Esophagus squamous epithelium (tissue), 5 donors: ENCODE data around the gene SRD5A3. TPM values are rescaled to one million over a fixed set of nuclear protein-coding genes. Genes with fewer than 3 reads are reported as not detected.

Source experiments
- DNase-seq: peaks from one replicate; lab custom pipeline; 2025; lab: John Stamatoyannopoulos, UW
- H3K27ac ChIP-seq, 4 donors: fragments of 200-600 bp; sonication (generic); one replicate each; pipeline ENCODE4 v1.5.1; 2016 to 2019; ENCODE audit warnings: mild to moderate bottlenecking in 1 of 4
- H3K27me3 ChIP-seq, 4 donors: fragments of 200-600 bp; sonication (generic); 1 replicate in 3 of 4; 2 replicates in 1 of 4; pipeline versions ENCODE4 v1.5.1 to v1.6.0; 2017 to 2021; ENCODE audit warnings: antibody characterized with exemption in 1 of 4
- H3K36me3 ChIP-seq, 3 donors: fragments of 200-600 bp; sonication (generic); one replicate each; pipeline ENCODE4 v1.5.1; 2016 to 2019
- H3K4me1 ChIP-seq, 3 donors: fragments of 200-600 bp; sonication (generic); one replicate each; pipeline ENCODE4 v1.5.1; 2017 to 2019
- H3K4me3 ChIP-seq, 4 donors: fragments of 200-600 bp; sonication (generic); 1 replicate in 3 of 4; 2 replicates in 1 of 4; pipeline ENCODE4 v1.5.1; 2016 to 2019; ENCODE audit warnings: mild to moderate bottlenecking in 2 of 4, moderate library complexity in 1 of 4
- H3K9me3 ChIP-seq, 3 donors: fragments of 200-600 bp; sonication (generic); one replicate each; pipeline ENCODE4 v1.5.1; 2016 to 2019
- CTCF ChIP-seq, 6 experiments: fragments of 450-650 bp in 4 of 6; fragments of 200-600 bp in 2 of 6; sonication (generic) in 2 of 6; IDR thresholded peaks; one replicate each; pipeline ENCODE4 v1.5.1; 2016 to 2019; ENCODE audit warnings: antibody characterized with exemption in 6 of 6, mild to moderate bottlenecking in 4 of 6, moderate library complexity in 4 of 6
- POLR2A ChIP-seq, 4 donors: fragments of 450-650 bp; IDR thresholded peaks; one replicate each; pipeline ENCODE4 v1.6.1; 2017; ENCODE audit warnings: antibody characterized with exemption in 4 of 4, mild to moderate bottlenecking in 4 of 4, moderate library complexity in 3 of 4
- WGBS, 2 donors: methylation state at CpG; one replicate each; pipeline ENCODE4 v1.1.5; 2018; 5-methylcytosine and 5-hydroxymethylcytosine counted together
- intact Hi-C: fragments of 100-400 bp; cut with DNase I; formaldehyde crosslinking; loops from one replicate; pipeline ENCODE4 v1.15.0; 2022
- total RNA-seq, 4 donors: library from RNA; depleted of rRNA; stranded (reverse); fragments of >200 nt; gene quantifications; one replicate each; pipeline ENCODE4 v1.1.0, GENCODE V29; 2016
- donor health status: DM: yes; HTN: yes; CAD: no.

The SRD5A3 gene
- total RNA-seq, 4 donors from 2014 or later, result 9.9 to 28.1 (median 18.4) TPM

- Histone ChIP-seq H3K27ac (no peak overlapping the region), H3K27me3 (no peaks in the 10 kb centered on the region), H3K9me3 (no peaks in the 10 kb centered on the region), H3K4me1 (peaks cover 0 to 14% (median 5%) of the 10 kb centered on the region in 3 donors), H3K36me3 (peaks cover 0 to 46% (median 0%) of the 10 kb centered on the region in 3 donors), H3K4me3 (no peak overlapping the region)
- intact Hi-C loops, result no loop called here
- TF ChIP-seq CTCF (IDR thresholded peaks at IDR 0.05), result no peak
- no peak for TF ChIP-seq POLR2A (IDR thresholded peaks at IDR 0.05)
- WGBS, 2 donors, result 77 to 78% methylated on average over 6 of the region's 6 CpGs
- DNase-seq, result no peak
Observed at GRCh38 chr4:55367084-55367722, 21.2 kb downstream of the SRD5A3 start.

DNA sequence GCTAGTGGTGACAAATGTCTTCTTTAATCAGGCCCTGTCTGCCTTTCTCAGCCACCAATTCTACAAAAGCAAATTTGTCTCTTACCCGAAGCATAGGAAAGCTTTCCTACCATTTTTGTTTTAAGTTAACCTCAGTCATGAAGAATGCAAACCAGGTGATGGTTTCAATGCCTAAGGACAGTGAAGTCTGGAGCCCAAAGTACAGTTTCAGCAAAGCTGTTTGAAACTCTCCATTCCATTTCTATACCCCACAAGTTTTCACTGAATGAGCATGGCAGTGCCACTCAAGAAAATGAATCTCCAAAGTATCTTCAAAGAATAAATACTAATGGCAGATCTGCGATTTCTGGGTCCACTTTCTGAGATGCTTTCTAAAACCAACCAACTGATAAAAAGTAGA is 23.9 kb downstream of the SRD5A3 start:
- TF ChIP-seq CTCF (IDR thresholded peaks at IDR 0.05), result no peak
- no peak for TF ChIP-seq POLR2A (IDR thresholded peaks at IDR 0.05)
- Histone ChIP-seq H3K27me3 (no peaks in the 10 kb centered on the region), H3K36me3 (peaks cover 0 to 46% (median 0%) of the 10 kb centered on the region in 3 donors), H3K9me3 (no peaks in the 10 kb centered on the region), H3K27ac (no peak overlapping the region), H3K4me1 (no peaks in the 10 kb centered on the region), H3K4me3 (no peak overlapping the region)
- no peak for DNase-seq
- intact Hi-C loops, result no loop called here
- 92 to 100% methylated on average over 2 of the region's 2 CpGs for WGBS, 2 donors

- TF ChIP-seq CTCF (IDR thresholded peaks at IDR 0.05) (no peak), POLR2A (IDR thresholded peaks at IDR 0.05) (no peak)
- no peak overlapping the region for H3K27ac ChIP-seq
- 93% methylated on average over 7 of the region's 7 CpGs for WGBS, 2 donors
- H3K36me3 ChIP-seq, result peaks cover 0 to 39% (median 0%) of the 10 kb centered on the region in 3 donors
- H3K27me3 ChIP-seq, result no peaks in the 10 kb centered on the region
- no peak for DNase-seq
- intact Hi-C loops, result no loop called here
- H3K4me3 ChIP-seq, result no peak overlapping the region
- H3K9me3 ChIP-seq, result no peaks in the 10 kb centered on the region
- no peaks in the 10 kb centered on the region for H3K4me1 ChIP-seq
Observed at GRCh38 chr4:55372259-55372658, 26.2 kb downstream of the SRD5A3 start.

DNA sequence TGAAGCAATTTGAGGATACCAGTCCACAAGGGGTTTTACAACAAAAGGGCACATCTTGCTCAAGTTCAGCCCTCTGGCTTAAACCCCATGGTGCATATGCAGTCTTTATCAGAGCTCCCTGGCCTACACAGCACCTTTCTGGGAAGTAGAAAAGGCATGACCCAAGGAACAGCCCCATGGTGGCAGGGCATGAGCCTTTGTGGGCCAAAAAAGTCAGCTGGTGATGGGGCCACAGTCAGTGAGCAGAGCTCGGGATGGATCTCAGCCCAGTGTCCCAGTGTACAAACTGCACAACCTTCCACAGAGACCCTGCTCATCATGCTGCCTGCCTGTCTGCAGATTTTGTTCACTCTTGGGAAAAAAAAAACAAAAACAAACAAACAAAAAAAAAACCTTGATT is 27.4 kb downstream of the SRD5A3 start:
- no peaks in the 10 kb centered on the region for H3K4me1 ChIP-seq
- no peaks in the 10 kb centered on the region for H3K27me3 ChIP-seq
- intact Hi-C loops, result no loop called here
- H3K27ac ChIP-seq, result no peak overlapping the region
- no peak for TF ChIP-seq POLR2A (IDR thresholded peaks at IDR 0.05)
- no peaks in the 10 kb centered on the region for H3K9me3 ChIP-seq
- peaks cover 0 to 30% (median 0%) of the 10 kb centered on the region in 3 donors for H3K36me3 ChIP-seq
- H3K4me3 ChIP-seq, result no peak overlapping the region
- no peak for DNase-seq
- 100% methylated on average over 1 of the region's 1 CpG; no CpG with 5 or more reads in 1 of the 2 donors for WGBS, 2 donors

- TF ChIP-seq CTCF (IDR thresholded peaks at IDR 0.05) (no peak), POLR2A (IDR thresholded peaks at IDR 0.05) (no peak)
- Histone ChIP-seq H3K27ac (no peak overlapping the region), H3K36me3 (peaks cover 0 to 1% (median 0%) of the 10 kb centered on the region in 3 donors), H3K4me1 (peaks cover 0 to 9% (median 0%) of the 10 kb centered on the region in 3 donors), H3K9me3 (no peaks in the 10 kb centered on the region), H3K4me3 (no peak overlapping the region), H3K27me3 (no peaks in the 10 kb centered on the region)
- WGBS, 2 donors, result 80 to 90% methylated on average over 2 of the region's 2 CpGs
- intact Hi-C loops, result no loop called here
- no peak for DNase-seq
Observed at GRCh38 chr4:55376698-55377097, 30.7 kb downstream of the SRD5A3 start.
